ENCODE results near the gene YPEL3. TPM values are rescaled to one million over a fixed set of nuclear protein-coding genes. Genes with fewer than 3 reads are reported as not detected.
"Not testable (repeated sequence)": the region's sequence is repeated elsewhere in the genome, so short reads cannot be mapped to it uniquely, and the experiment has no call there.

The YPEL3 gene
- total RNA-seq, 2 donors from 2014 or later = 42.0 to 57.2 TPM

- H3K4me3 ChIP-seq (ENCODE audit: low read length) = no peak overlapping the region
- H3K4me1 Mint-ChIP-seq = peaks cover 2% of the 10 kb centered on the region
- H3K36me3 ChIP-seq (ENCODE audit: control insufficient read depth, insufficient read depth, low read length) = peaks cover 5% of the 10 kb centered on the region
- H3K9me3 Mint-ChIP-seq = no peaks in the 10 kb centered on the region
- TF ChIP-seq, protein P1, sequence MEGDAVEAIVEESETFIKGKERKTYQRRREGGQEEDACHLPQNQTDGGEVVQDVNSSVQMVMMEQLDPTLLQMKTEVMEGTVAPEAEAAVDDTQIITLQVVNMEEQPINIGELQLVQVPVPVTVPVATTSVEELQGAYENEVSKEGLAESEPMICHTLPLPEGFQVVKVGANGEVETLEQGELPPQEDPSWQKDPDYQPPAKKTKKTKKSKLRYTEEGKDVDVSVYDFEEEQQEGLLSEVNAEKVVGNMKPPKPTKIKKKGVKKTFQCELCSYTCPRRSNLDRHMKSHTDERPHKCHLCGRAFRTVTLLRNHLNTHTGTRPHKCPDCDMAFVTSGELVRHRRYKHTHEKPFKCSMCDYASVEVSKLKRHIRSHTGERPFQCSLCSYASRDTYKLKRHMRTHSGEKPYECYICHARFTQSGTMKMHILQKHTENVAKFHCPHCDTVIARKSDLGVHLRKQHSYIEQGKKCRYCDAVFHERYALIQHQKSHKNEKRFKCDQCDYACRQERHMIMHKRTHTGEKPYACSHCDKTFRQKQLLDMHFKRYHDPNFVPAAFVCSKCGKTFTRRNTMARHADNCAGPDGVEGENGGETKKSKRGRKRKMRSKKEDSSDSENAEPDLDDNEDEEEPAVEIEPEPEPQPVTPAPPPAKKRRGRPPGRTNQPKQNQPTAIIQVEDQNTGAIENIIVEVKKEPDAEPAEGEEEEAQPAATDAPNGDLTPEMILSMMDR (conservative IDR thresholded peaks at IDR 0.05) = no peak
- DNase-seq = no peak
- H3K27ac ChIP-seq (ENCODE audit: low read depth, low read length) = no peak overlapping the region
- H3K4me3 Mint-ChIP-seq = no peak overlapping the region
- WGBS, 2 experiments (ENCODE audit: insufficient coverage in 1 of 2, insufficient read length in 1 of 2) = 97% methylated on average over 9 to 10 of the region's 10 CpGs
- H3K27me3 Mint-ChIP-seq (ENCODE audit: insufficient read depth) = no peaks in the 10 kb centered on the region
- no peaks in the 10 kb centered on the region for H3K9me3 ChIP-seq (ENCODE audit: control insufficient read depth, low read length)
- H3K4me1 ChIP-seq (ENCODE audit: control insufficient read depth, insufficient read depth, low read length) = no peaks in the 10 kb centered on the region
- H3K27ac Mint-ChIP-seq = no peak overlapping the region
- H3K36me3 Mint-ChIP-seq (ENCODE audit: low read depth) = peaks cover 29% of the 10 kb centered on the region
- H3K27me3 ChIP-seq (ENCODE audit: control insufficient read depth, insufficient read depth, low read length, poor library complexity, severe bottlenecking) = no peaks in the 10 kb centered on the region
- no peak overlapping the region for H3K9ac ChIP-seq (ENCODE audit: extremely low read depth, low read length, poor library complexity, severe bottlenecking)
These were observed 21.8 kb upstream of the YPEL3 start for GRCh38 chr16:30117768-30118167.

GRCh38 chr16:30116291-30117207, 20.5 kb upstream of the YPEL3 start:
- Histone ChIP-seq H3K9ac (ENCODE audit: extremely low read depth, low read length, poor library complexity, severe bottlenecking) (no peak overlapping the region), H3K9me3 (ENCODE audit: control insufficient read depth, low read length) (no peaks in the 10 kb centered on the region), H3K4me1 (ENCODE audit: control insufficient read depth, insufficient read depth, low read length) (no peaks in the 10 kb centered on the region), H3K4me3 (ENCODE audit: low read length) (no peak overlapping the region), H3K36me3 (ENCODE audit: control insufficient read depth, insufficient read depth, low read length) (peaks cover 5% of the 10 kb centered on the region), H3K27me3 (ENCODE audit: control insufficient read depth, insufficient read depth, low read length, poor library complexity, severe bottlenecking) (no peaks in the 10 kb centered on the region), H3K27ac (ENCODE audit: low read depth, low read length) (no peak overlapping the region)
- Mint-ChIP-seq H3K9me3 (no peaks in the 10 kb centered on the region), H3K27me3 (ENCODE audit: insufficient read depth) (no peaks in the 10 kb centered on the region), H3K4me1 (no peaks in the 10 kb centered on the region), H3K36me3 (ENCODE audit: low read depth) (peaks cover 29% of the 10 kb centered on the region), H3K27ac (no peak overlapping the region), H3K4me3 (no peak overlapping the region)
- TF ChIP-seq, protein P1 (conservative IDR thresholded peaks at IDR 0.05) = no peak
- DNase-seq = no peak
- WGBS, 2 experiments (ENCODE audit: insufficient coverage in 1 of 2, insufficient read length in 1 of 2) = 94 to 96% methylated on average over 8 to 16 of the region's 16 CpGs

DNA sequence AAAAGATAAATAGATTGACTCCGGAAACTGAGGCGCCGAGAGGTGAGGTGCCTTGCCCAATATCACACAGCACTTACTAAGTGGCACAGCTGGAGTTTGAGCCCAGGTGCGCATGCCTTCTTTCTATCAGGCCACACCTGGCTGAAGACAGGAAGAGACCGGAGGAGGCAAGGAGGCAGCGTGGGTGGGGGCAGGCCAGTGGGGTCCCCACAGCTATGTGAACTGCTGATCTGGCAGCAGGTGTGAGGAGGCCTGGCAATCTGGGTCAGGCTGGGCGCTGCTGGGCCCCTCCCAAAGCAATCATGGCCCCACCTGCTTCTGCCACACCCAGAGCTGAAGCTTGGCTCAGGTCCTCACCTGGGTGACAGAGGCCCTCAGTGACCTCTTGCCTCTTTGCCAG, 19.2 kb upstream of the YPEL3 start:
- H3K27ac ChIP-seq (ENCODE audit: low read depth, low read length) = no peak overlapping the region
- no peaks in the 10 kb centered on the region for H3K4me1 ChIP-seq (ENCODE audit: control insufficient read depth, insufficient read depth, low read length)
- no peak for DNase-seq
- H3K36me3 ChIP-seq (ENCODE audit: control insufficient read depth, insufficient read depth, low read length) = peaks cover 5% of the 10 kb centered on the region
- H3K27ac Mint-ChIP-seq = no peak overlapping the region
- WGBS, 2 experiments (ENCODE audit: insufficient coverage in 1 of 2, insufficient read length in 1 of 2) = 97 to 100% methylated on average over 5 to 7 of the region's 7 CpGs
- no peaks in the 10 kb centered on the region for H3K27me3 Mint-ChIP-seq (ENCODE audit: insufficient read depth)
- H3K4me3 Mint-ChIP-seq = no peak overlapping the region
- no peak overlapping the region for H3K4me3 ChIP-seq (ENCODE audit: low read length)
- no peak overlapping the region for H3K9ac ChIP-seq (ENCODE audit: extremely low read depth, low read length, poor library complexity, severe bottlenecking)
- no peaks in the 10 kb centered on the region for H3K9me3 Mint-ChIP-seq
- H3K9me3 ChIP-seq (ENCODE audit: control insufficient read depth, low read length) = no peaks in the 10 kb centered on the region
- H3K4me1 Mint-ChIP-seq = no peaks in the 10 kb centered on the region
- TF ChIP-seq, protein P1 (conservative IDR thresholded peaks at IDR 0.05) = no peak
- H3K36me3 Mint-ChIP-seq (ENCODE audit: low read depth) = peaks cover 38% of the 10 kb centered on the region
- no peaks in the 10 kb centered on the region for H3K27me3 ChIP-seq (ENCODE audit: control insufficient read depth, insufficient read depth, low read length, poor library complexity, severe bottlenecking)

GRCh38 chr16:30114833-30115232, 18.8 kb upstream of the YPEL3 start:
- not testable (repeated sequence) for H3K9me3 ChIP-seq (ENCODE audit: control insufficient read depth, low read length); H3K9ac ChIP-seq (ENCODE audit: extremely low read depth, low read length, poor library complexity, severe bottlenecking); H3K36me3 ChIP-seq (ENCODE audit: control insufficient read depth, insufficient read depth, low read length); H3K27ac ChIP-seq (ENCODE audit: low read depth, low read length); H3K27ac Mint-ChIP-seq; H3K4me1 ChIP-seq (ENCODE audit: control insufficient read depth, insufficient read depth, low read length); H3K9me3 Mint-ChIP-seq; H3K4me3 ChIP-seq (ENCODE audit: low read length); DNase-seq; H3K4me3 Mint-ChIP-seq; H3K4me1 Mint-ChIP-seq; H3K27me3 Mint-ChIP-seq (ENCODE audit: insufficient read depth); H3K27me3 ChIP-seq (ENCODE audit: control insufficient read depth, insufficient read depth, low read length, poor library complexity, severe bottlenecking)
- 91 to 100% methylated on average over 1 to 7 of the region's 7 CpGs for WGBS, 2 experiments (ENCODE audit: insufficient coverage in 1 of 2, insufficient read length in 1 of 2)
- H3K36me3 Mint-ChIP-seq (ENCODE audit: low read depth) = peaks cover 38% of the 10 kb centered on the region
